GM18502 (cell line): ENCODE measurements around the gene TANGO2.
"Not testable (repeated sequence)": the region's sequence is repeated elsewhere in the genome, so short reads cannot be mapped to it uniquely, and the experiment has no call there.

Source experiments
- ATAC-seq: cut with Tn5 transposase; IDR thresholded peaks from one replicate; pipeline ENCODE4 v1.9.1; 2021; ENCODE audit warnings: mild to moderate bottlenecking; ENCODE audit not compliant: unreplicated experiment, poor library complexity

TANGO2 gene

GRCh38 chr22:20060700-20061480 is 40.0 kb downstream of the TANGO2 start:
- no peak for ATAC-seq

GRCh38 chr22:20061481-20061861 is 40.6 kb downstream of the TANGO2 start:
- ATAC-seq, result no peak

GRCh38 chr22:20062043-20062765 is 41.3 kb downstream of the TANGO2 start:
- ATAC-seq, result no peak

- ATAC-seq, result no peak
These were observed 41.8 kb downstream of the TANGO2 start for GRCh38 chr22:20062766-20063083.

- no peak for ATAC-seq
These were observed 42.6 kb downstream of the TANGO2 start for GRCh38 chr22:20063271-20064139.

- ATAC-seq, result no peak
These were observed 43.2 kb downstream of the TANGO2 start for GRCh38 chr22:20064140-20064480.

GRCh38 chr22:20064545-20065262 is 43.8 kb downstream of the TANGO2 start:
- no peak for ATAC-seq

- ATAC-seq, result no peak
These were observed 45.1 kb downstream of the TANGO2 start for GRCh38 chr22:20065896-20066616.

GRCh38 chr22:20066617-20067383 is 45.9 kb downstream of the TANGO2 start:
- no peak for ATAC-seq

- ATAC-seq, result not testable (repeated sequence)
These were observed 46.4 kb downstream of the TANGO2 start for GRCh38 chr22:20067384-20067682.

- ATAC-seq, result no peak
These were observed 47.7 kb downstream of the TANGO2 start for GRCh38 chr22:20068640-20069039.

- no peak for ATAC-seq
These were observed 48.6 kb downstream of the TANGO2 start for GRCh38 chr22:20069331-20070042.

- no peak for ATAC-seq
These were observed 50.6 kb downstream of the TANGO2 start for GRCh38 chr22:20071524-20071972.

GRCh38 chr22:20076627-20077172 is 55.8 kb downstream of the TANGO2 start:
- no peak for ATAC-seq

- ATAC-seq, result peak; percentile 75
These were observed 59.0 kb downstream of the TANGO2 start, which contains the start of gene DGCR8 for GRCh38 chr22:20079745-20080444. TSS of gene DGCR8 (plus strand) at chr22:20080241. CDS start at chr22:20085964, 5,723 bp downstream.

- ATAC-seq, result peak; percentile 74
These were observed 59.5 kb downstream of the TANGO2 start for GRCh38 chr22:20080445-20080775.

GRCh38 chr22:20080776-20081654 is 60.1 kb downstream of the TANGO2 start:
- no peak for ATAC-seq
